SK-N-MC (cell line): Measurements from ENCODE around the gene HP1BP3.

ENCODE experiments used
- EZH2 ChIP-seq: fragments of 200-600 bp; sonication (generic); IDR thresholded peaks from one replicate; pipeline ENCODE4 v1.6.1; 2017; ENCODE audit warnings: antibody characterized with exemption
- POLR2AphosphoS5 ChIP-seq: IDR thresholded peaks from 2 replicates; pipeline ENCODE4 v1.6.1; 2012; ENCODE audit warnings: mild to moderate bottlenecking, low read depth, low read length, borderline replicate concordance

GRCh38 chr1:20836230-20836629 lies 49.1 kb upstream of the HP1BP3 start:
- TF ChIP-seq EZH2 (no peak), POLR2AphosphoS5 (no peak)
